GM19452 (cell line): ENCODE results near the gene BIRC2.

Source experiments
- ATAC-seq: cut with Tn5 transposase; IDR thresholded peaks from one replicate; pipeline ENCODE4 v1.9.1; 2021; ENCODE audit not compliant: unreplicated experiment

The BIRC2 gene

GRCh38 chr11:102322560-102322959 is 24.5 kb upstream of the BIRC2 start:
- no peak for ATAC-seq

GRCh38 chr11:102323542-102324251 is 23.3 kb upstream of the BIRC2 start:
- ATAC-seq: no peak

GRCh38 chr11:102325088-102325487 is 21.9 kb upstream of the BIRC2 start:
- no peak for ATAC-seq

GRCh38 chr11:102328748-102329147 is 18.3 kb upstream of the BIRC2 start:
- ATAC-seq: no peak

GRCh38 chr11:102330231-102330630 is 16.8 kb upstream of the BIRC2 start:
- ATAC-seq: no peak

- no peak for ATAC-seq
Observed at GRCh38 chr11:102331341-102331740, 15.7 kb upstream of the BIRC2 start.

- no peak for ATAC-seq
Observed at GRCh38 chr11:102332611-102332994, 14.4 kb upstream of the BIRC2 start.

GRCh38 chr11:102338479-102339010 is 8.5 kb upstream of the BIRC2 start:
- ATAC-seq: no peak

GRCh38 chr11:102341311-102341710 is 5.7 kb upstream of the BIRC2 start:
- ATAC-seq: peak; percentile 17

GRCh38 chr11:102341844-102342318 is 5.1 kb upstream of the BIRC2 start:
- ATAC-seq: peak; percentile 39

GRCh38 chr11:102343809-102344208 is 3.2 kb upstream of the BIRC2 start:
- no peak for ATAC-seq

GRCh38 chr11:102345904-102346303 is 1.1 kb upstream of the BIRC2 start:
- ATAC-seq: no peak

GRCh38 chr11:102346456-102346747 is 612 bp upstream of the BIRC2 start:
- no peak for ATAC-seq

GRCh38 chr11:102347462-102348370 is 702 bp downstream of the BIRC2 start:
- ATAC-seq: peak; percentile 15

GRCh38 chr11:102357116-102357515 is 10.1 kb downstream of the BIRC2 start:
- no peak for ATAC-seq

GRCh38 chr11:102359372-102359771 is 12.4 kb downstream of the BIRC2 start:
- no peak for ATAC-seq

- ATAC-seq: no peak
Observed at GRCh38 chr11:102360681-102361080, 13.7 kb downstream of the BIRC2 start.

- peak; percentile 99 for ATAC-seq
Observed at GRCh38 chr11:102361086-102362031, 14.3 kb downstream of the BIRC2 start.

GRCh38 chr11:102364991-102365390 is 18.0 kb downstream of the BIRC2 start:
- ATAC-seq: no peak

GRCh38 chr11:102367364-102367763 is 20.4 kb downstream of the BIRC2 start:
- no peak for ATAC-seq

GRCh38 chr11:102368472-102368871 is 21.5 kb downstream of the BIRC2 start:
- ATAC-seq: peak; percentile 100
